IPS-NIHi7 (cell line): Measurements from ENCODE around the gene TMEM125.

Experiments used
- DNase-seq: peaks from one replicate; pipeline ENCODE4 v3.0.0; 2012; ENCODE audit warnings: mixed read lengths; ENCODE audit errors: extremely low spot score

TMEM125 gene

GRCh38 chr1:43293896-43294760 is 24.3 kb downstream of the TMEM125 start:
- no peak for DNase-seq

DNA sequence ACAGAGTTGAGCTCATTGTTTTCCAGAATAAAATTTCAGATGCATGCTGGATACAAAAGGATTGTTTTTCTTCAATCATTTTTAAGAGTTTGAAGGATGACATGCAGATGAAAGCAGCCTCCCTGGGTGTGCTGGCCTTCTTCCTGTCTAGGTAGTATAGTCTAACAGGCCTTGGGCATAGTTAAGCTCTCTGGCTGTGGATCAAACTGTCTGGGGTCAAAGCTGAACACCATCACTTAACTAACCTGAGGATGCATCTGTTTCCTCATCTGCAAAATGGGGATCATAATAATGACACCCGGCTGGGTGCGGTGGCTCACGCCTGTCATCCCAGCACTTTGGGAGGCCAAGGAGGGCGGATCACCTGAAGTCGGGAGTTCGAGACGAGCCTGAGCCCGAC is 25.0 kb downstream of the TMEM125 start:
- no peak for DNase-seq

DNA sequence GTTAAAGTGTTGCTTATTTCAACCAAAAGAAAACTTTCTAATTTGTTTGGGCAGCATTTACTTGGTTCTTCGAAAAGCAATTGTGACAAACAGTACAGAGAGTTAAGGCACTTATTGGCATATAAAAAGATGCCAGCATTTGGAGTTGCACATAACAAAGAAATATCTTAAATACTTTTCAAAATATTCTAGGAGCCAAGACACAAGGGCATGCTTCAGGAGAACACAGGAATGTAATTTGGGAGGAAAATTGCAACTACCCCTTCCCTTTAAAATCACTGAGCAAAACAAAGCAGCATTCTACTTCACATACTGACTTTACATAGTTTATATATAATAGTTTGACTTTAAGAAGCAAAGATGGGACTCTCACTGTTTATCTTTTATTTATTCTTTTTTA is 26.4 kb downstream of the TMEM125 start:
- DNase-seq: no peak

DNA sequence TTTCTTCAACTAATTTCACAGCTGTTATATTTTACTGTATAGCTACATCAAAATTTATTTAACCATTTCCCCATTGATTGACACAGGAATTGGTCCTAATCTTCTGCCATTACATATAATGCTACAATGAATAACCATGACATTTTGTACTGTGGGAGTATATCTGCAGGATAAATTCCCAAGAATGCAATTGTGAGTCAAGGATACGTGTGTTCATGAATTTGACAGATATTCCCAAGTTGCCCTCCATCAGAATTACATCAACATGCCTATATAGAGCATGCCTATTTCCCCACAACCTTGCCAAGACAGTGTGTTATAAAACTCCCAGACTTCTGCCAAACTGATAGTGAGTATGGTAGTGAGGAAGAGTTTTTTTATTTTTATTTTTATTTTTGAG is 28.3 kb downstream of the TMEM125 start:
- DNase-seq: no peak

GRCh38 chr1:43299101-43299500 is 29.3 kb downstream of the TMEM125 start:
- DNase-seq: no peak

GRCh38 chr1:43300378-43301094 is 30.8 kb downstream of the TMEM125 start, which contains the start of gene TIE1:
Gene TIE1, plus strand, starts transcription at chr1:43300982. Its CDS starts 90 bp downstream, at chr1:43301072.
- DNase-seq: no peak

DNA sequence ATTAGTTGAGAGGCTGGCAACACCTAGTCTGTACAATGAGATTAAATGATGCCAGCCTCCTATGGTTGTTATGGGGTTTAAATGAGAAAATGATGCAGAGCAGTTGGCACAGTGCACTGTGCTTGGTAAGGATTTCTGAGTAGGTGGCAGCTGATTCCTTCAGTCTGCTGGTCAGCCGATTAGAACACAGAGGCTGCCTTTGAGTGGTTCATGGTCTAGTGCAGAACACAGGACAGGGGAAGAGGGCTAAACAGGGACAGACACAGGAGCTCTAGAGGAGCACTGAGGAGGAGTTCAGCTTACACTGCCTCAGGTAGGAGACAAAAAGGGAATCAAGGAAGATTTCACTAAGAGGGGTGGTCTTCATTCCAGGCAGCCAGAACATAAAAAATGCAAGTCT is 32.4 kb downstream of the TMEM125 start:
- no peak for DNase-seq

GRCh38 chr1:43302721-43303470 is 33.1 kb downstream of the TMEM125 start:
- no peak for DNase-seq

DNA sequence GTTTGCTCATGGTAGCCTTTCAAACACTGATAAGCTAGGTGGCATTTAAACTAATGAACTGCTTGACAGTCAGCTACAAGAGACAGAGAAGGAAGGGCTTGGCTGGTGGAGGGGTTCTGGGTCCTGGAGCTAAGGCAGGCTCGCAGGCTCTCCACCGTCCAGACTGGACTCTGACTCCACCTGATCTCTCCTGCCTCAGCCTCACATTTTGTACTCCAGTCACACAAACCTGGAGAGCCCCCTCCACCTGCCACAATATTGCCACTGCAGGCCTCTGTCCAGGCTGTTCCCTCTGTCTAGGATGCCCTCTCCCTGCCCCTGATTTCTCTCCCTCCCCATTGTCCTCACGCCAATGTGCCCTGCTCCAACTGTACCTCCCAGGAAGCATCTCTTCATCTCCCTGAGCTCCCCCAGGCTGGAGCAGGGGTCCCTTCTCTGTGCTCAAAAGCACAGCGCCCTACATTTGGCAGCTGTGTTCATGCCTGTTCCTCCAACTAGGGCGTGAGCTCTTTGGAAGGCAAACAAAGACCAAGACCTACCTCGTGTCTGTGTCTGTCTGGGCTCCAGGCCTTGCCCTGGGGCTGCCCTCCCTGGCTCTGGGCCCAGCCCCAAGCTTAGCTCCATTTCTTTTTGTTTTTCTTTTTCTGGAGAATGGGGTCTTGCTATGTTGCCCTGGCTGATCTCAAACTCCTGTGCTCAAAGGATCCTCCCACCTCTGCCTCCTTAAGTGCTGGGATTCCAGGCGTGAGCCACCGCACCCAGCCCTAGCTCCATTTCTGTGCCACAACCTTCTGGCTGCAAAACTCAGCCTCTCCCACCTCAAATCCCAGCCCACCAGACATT is 33.9 kb downstream of the TMEM125 start:
- no peak for DNase-seq

DNA sequence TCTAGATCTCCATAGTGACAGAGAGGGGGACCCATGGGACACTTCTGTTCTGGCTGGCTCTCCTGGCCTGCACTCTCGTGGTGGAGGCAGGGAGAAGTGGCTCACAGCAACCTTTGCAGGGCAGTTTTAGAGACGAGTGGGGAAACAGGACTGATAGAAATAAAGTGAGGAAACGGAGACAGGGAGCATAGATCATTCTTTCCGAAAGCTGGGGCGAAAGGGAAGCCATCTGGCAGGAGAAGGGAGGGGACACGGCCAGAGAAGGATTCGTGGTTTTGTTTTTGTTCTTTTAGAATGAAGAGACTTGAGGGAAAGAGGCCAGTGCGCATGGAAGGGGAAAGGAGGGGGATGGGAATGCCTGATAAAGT is 34.5 kb downstream of the TMEM125 start:
- DNase-seq: no peak

DNA sequence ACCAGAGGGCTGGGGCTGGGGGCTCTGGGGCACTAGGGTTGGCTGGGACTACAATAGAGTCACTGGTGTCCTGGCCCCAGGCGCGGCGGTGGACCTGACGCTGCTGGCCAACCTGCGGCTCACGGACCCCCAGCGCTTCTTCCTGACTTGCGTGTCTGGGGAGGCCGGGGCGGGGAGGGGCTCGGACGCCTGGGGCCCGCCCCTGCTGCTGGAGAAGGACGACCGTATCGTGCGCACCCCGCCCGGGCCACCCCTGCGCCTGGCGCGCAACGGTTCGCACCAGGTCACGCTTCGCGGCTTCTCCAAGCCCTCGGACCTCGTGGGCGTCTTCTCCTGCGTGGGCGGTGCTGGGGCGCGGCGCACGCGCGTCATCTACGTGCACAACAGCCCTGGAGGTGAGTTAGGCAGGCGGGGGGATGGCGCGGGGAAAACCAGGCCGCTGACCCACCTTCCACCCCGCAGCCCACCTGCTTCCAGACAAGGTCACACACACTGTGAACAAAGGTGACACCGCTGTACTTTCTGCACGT is 35.1 kb downstream of the TMEM125 start:
- no peak for DNase-seq

DNA sequence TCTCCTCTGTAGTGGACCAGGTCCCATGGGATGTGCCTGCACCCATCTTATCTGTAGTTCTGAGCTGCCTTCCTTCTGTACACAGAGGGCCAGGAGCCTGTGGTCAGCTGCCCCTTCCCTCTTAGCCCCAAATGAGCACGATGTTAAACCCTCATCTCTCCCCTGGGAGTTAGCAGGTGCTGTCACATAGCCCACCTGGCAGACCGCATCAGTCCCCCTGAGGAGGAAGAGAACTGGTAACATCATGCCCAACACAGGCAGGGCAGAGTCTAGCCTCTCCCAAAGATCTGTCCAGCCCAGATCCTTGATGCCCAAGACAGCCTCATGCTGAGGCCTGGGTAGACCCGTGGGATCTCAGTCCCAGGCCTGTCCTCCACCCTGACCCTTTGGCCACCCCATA is 35.7 kb downstream of the TMEM125 start:
- no peak for DNase-seq

GRCh38 chr1:43305926-43306687 is 36.3 kb downstream of the TMEM125 start:
- DNase-seq: no peak

DNA sequence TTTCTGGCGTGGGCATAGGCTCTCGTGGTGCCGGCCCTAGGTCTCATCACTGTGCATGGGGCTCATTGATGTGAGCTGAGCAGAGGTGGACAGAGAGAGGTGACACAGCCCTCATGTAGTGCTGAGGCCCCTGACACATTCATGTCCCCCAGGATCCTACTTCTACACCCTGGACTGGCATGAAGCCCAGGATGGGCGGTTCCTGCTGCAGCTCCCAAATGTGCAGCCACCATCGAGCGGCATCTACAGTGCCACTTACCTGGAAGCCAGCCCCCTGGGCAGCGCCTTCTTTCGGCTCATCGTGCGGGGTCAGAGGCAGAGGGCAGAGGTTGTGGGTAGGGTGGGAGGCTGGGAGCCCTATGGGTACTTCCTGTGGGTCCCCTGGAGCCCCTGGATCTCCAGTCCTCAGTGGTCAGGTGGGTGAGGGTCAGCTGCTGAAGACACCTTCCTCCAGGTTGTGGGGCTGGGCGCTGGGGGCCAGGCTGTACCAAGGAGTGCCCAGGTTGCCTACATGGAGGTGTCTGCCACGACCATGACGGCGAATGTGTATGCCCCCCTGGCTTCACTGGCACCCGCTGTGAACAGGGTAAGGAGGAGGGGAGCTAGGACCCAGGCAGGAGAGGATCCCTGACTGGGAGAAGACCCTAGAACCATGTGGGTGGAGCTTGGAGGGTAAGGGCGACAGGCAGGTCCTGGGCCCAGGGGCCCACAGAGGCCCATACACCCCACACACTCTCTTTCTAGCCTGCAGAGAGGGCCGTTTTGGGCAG is 37.1 kb downstream of the TMEM125 start:
- DNase-seq: no peak

DNA sequence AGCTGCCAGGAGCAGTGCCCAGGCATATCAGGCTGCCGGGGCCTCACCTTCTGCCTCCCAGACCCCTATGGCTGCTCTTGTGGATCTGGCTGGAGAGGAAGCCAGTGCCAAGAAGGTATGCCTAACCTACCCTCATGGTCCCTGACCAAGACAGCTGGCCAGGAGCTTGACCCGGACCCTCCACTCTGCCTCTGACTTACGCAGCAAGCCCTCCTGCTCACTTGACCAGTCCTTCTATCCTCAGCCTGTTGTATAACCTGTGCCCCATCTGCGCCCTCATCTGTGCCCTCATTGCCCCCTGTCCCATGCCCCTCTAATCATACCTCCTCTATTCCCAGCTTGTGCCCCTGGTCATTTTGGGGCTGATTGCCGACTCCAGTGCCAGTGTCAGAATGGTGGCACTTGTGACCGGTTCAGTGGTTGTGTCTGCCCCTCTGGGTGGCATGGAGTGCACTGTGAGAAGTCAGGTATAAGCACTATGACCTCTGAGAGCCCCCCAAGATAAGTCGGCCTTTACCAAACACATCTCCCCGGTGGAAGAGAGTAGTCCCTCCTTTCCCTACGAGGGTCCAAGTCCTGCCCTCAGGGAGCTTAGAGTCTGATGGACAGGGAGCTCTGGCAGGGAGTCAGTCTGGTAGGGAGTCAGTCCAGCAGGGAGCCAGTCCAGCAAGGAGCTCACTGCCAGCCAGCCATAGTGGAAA is 37.8 kb downstream of the TMEM125 start:
- DNase-seq: no peak

GRCh38 chr1:43308635-43309404 is 39.0 kb downstream of the TMEM125 start:
- DNase-seq: no peak

GRCh38 chr1:43309405-43310025 is 39.7 kb downstream of the TMEM125 start:
- DNase-seq: no peak

GRCh38 chr1:43311521-43311920 is 41.7 kb downstream of the TMEM125 start:
- no peak for DNase-seq
